Right cardiac atrium (tissue), 5 donors: ENCODE results near the gene ZNF45. TPM values are rescaled to one million over a fixed set of nuclear protein-coding genes. Genes with fewer than 3 reads are reported as not detected.

ENCODE experiments used
- polyA plus RNA-seq: library from polyadenylated mRNA; stranded (reverse); fragments of 200-250 nt; gene quantifications from one replicate; pipeline ENCODE4 v1.2.3, GENCODE V29; 2013
- total RNA-seq, 4 donors: library from RNA; stranded (reverse); fragmentation: NEBNext Ultra II Directional; extraction: Animal tissue kit (Norgen Biotek cat#: 25700); gene quantifications; one replicate each; pipeline ENCODE4 v1.2.1, GENCODE V29; 2021
- donor health status: healthy with polysubstance abuse.
- donor health status: DM: no; HTN: yes; CAD: no.
- donor health status: DM: no; HTN: no; CAD: no.
- donor health status: DM: no; HTN: yes; CAD: no; lungs with severe emphysema.
- donor health status: DM: yes; HTN: yes; CAD: no.

ZNF45 gene
- total and polyA plus RNA-seq, 5 donors, result 2.7 to 9.0 (median 8.4) TPM

Other genes with a start within 250 kb of the ZNF45 start
- gene IRGC, start 219.2 kb downstream of the ZNF45 start, total RNA-seq, result not detected
- not detected for gene IRGC, start 219.2 kb downstream of the ZNF45 start, polyA plus RNA-seq
- gene SMG9, start 180.3 kb downstream of the ZNF45 start, total RNA-seq, result 10 to 100 TPM; 14.8 to 21.0 (median 15.8) TPM
- 11.7 TPM for gene SMG9, start 180.3 kb downstream of the ZNF45 start, polyA plus RNA-seq
- 1 to 10 TPM in 1 of 4 donors, under 1 TPM in 2, not detected in 1; 0.26 to 1.4 (median 0.32) TPM for gene KCNN4, start 154.3 kb downstream of the ZNF45 start, total RNA-seq
- 0.34 TPM for gene KCNN4, start 154.3 kb downstream of the ZNF45 start, polyA plus RNA-seq
- 1 to 10 TPM in 2 of 4 donors, under 1 TPM in 2; 0.28 to 2.5 (median 0.90) TPM for gene LYPD5, start 132.8 kb downstream of the ZNF45 start, total RNA-seq
- 0.34 TPM for gene LYPD5, start 132.8 kb downstream of the ZNF45 start, polyA plus RNA-seq
- gene ZNF283, start 108.0 kb downstream of the ZNF45 start, total RNA-seq, result 10 to 100 TPM; 10.7 to 13.8 (median 11.3) TPM
- gene ZNF283, start 108.0 kb downstream of the ZNF45 start, polyA plus RNA-seq, result 4.7 TPM
- gene ZNF404, start 51.3 kb downstream of the ZNF45 start, total RNA-seq, result 10 to 100 TPM in 1 of 4 donors, 1 to 10 TPM in 3; 6.2 to 11.3 (median 6.8) TPM
- gene ZNF404, start 51.3 kb downstream of the ZNF45 start, polyA plus RNA-seq, result 12.2 TPM
- 1 to 10 TPM; 4.5 to 7.3 (median 5.8) TPM for gene ZNF221, start 15.9 kb upstream of the ZNF45 start, total RNA-seq
- gene ZNF221, start 15.9 kb upstream of the ZNF45 start, polyA plus RNA-seq, result 2.9 TPM
- 10 to 100 TPM in 1 of 4 donors, 1 to 10 TPM in 3; 6.9 to 11.5 (median 7.4) TPM for gene ZNF155, start 48.9 kb upstream of the ZNF45 start, total RNA-seq
- 6.0 TPM for gene ZNF155, start 48.9 kb upstream of the ZNF45 start, polyA plus RNA-seq
- 1 to 10 TPM; 3.4 to 4.2 (median 3.7) TPM for gene ZNF230, start 67.7 kb upstream of the ZNF45 start, total RNA-seq
- gene ZNF230, start 67.7 kb upstream of the ZNF45 start, polyA plus RNA-seq, result 1.9 TPM
- 1 to 10 TPM; 3.6 to 4.6 (median 4.0) TPM for gene ZNF222, start 90.1 kb upstream of the ZNF45 start, total RNA-seq
- 3.8 TPM for gene ZNF222, start 90.1 kb upstream of the ZNF45 start, polyA plus RNA-seq
- 1 to 10 TPM; 3.2 to 5.9 (median 4.5) TPM for gene ZNF223, start 116.8 kb upstream of the ZNF45 start, total RNA-seq
- 3.6 TPM for gene ZNF223, start 116.8 kb upstream of the ZNF45 start, polyA plus RNA-seq
- gene ZNF284, start 136.9 kb upstream of the ZNF45 start, total RNA-seq, result 1 to 10 TPM; 2.0 to 2.7 (median 2.4) TPM
- 1.00 TPM for gene ZNF284, start 136.9 kb upstream of the ZNF45 start, polyA plus RNA-seq
- 10 to 100 TPM; 14.9 to 17.0 (median 15.9) TPM for gene ZNF224, start 159.1 kb upstream of the ZNF45 start, total RNA-seq
- 10.1 TPM for gene ZNF224, start 159.1 kb upstream of the ZNF45 start, polyA plus RNA-seq
- gene ZNF225, start 178.1 kb upstream of the ZNF45 start, total RNA-seq, result 1 to 10 TPM; 3.6 to 4.2 (median 3.9) TPM
- gene ZNF225, start 178.1 kb upstream of the ZNF45 start, polyA plus RNA-seq, result 1.9 TPM
- 10 to 100 TPM in 1 of 4 donors, 1 to 10 TPM in 3; 9.6 to 10.6 (median 9.9) TPM for gene ZNF234, start 206.3 kb upstream of the ZNF45 start, total RNA-seq
- 4.4 TPM for gene ZNF234, start 206.3 kb upstream of the ZNF45 start, polyA plus RNA-seq
- 10 to 100 TPM; 19.4 to 23.0 (median 22.2) TPM for gene ZNF226, start 229.8 kb upstream of the ZNF45 start, total RNA-seq
- 24.8 TPM for gene ZNF226, start 229.8 kb upstream of the ZNF45 start, polyA plus RNA-seq